MCF 10A (cell line): ENCODE measurements around the gene GTSE1. TPM values are rescaled to one million over a fixed set of nuclear protein-coding genes. Genes with fewer than 3 reads are reported as not detected.
"Not testable (repeated sequence)": the region's sequence is repeated elsewhere in the genome, so short reads cannot be mapped to it uniquely, and the experiment has no call there.

Source experiments
- BruUV-seq: library from RNA; stranded (reverse); fragments of 400-500 nt; replicated peaks from 2 replicates; lab custom pipeline; 2021; lab: Mats Ljungman, UMichigan
- CTCF ChIA-PET: fragments of 300-600 bp; sonication (Branson Sonifier 250); formaldehyde crosslinking; extraction: SDS; loops from one replicate; lab custom pipeline; 2021; ENCODE audit warnings: antibody characterized with exemption, inconsistent platforms; lab: Yijun Ruan, JAX
- POLR2A ChIA-PET: fragments of 300-600, 350-650 bp; sonication (Branson Sonifier 250); formaldehyde crosslinking; extraction: SDS; loops from one replicate; lab custom pipeline; 2020; ENCODE audit warnings: antibody characterized with exemption, inconsistent platforms; lab: Yijun Ruan, JAX
- DNase-seq: peaks from one replicate; pipeline ENCODE4 v3.0.0-alpha.2; 2018; ENCODE audit not compliant: unreplicated experiment
- H3K27ac Mint-ChIP-seq: one replicate; pipeline ENCODE4 v1.8.0; 2022; ENCODE audit warnings: mild to moderate bottlenecking, low read depth, mixed read lengths; ENCODE audit not compliant: unreplicated experiment
- H3K27me3 Mint-ChIP-seq: one replicate; pipeline ENCODE4 v1.8.0; 2022; ENCODE audit warnings: mixed read lengths; ENCODE audit not compliant: insufficient read depth, unreplicated experiment
- H3K36me3 Mint-ChIP-seq: one replicate; pipeline ENCODE4 v1.8.0; 2022; ENCODE audit warnings: mild to moderate bottlenecking, moderate library complexity, mixed read lengths; ENCODE audit not compliant: insufficient read depth, unreplicated experiment
- H3K4me1 Mint-ChIP-seq: one replicate; pipeline ENCODE4 v1.8.0; 2022; ENCODE audit warnings: mixed read lengths; ENCODE audit not compliant: insufficient read depth, unreplicated experiment
- H3K4me3 Mint-ChIP-seq: one replicate; pipeline ENCODE4 v1.8.0; 2022; ENCODE audit warnings: mild to moderate bottlenecking, moderate library complexity, mixed read lengths; ENCODE audit not compliant: unreplicated experiment
- H3K9me3 Mint-ChIP-seq: one replicate; pipeline ENCODE4 v1.8.0; 2022; ENCODE audit warnings: mixed read lengths; ENCODE audit not compliant: unreplicated experiment
- intact Hi-C: fragments of 100-400 bp; cut with micrococcal nuclease; formaldehyde crosslinking; loops from 2 replicates; pipeline ENCODE4 v1.14.1; 2022
- total RNA-seq: library from RNA; stranded (reverse); gene quantifications from 2 replicates; pipeline ENCODE4 v1.2.3, GENCODE V29; 2022
- TF ChIP-seq, protein P1 (sequence below): fragments of 200-600 bp; IDR thresholded peaks from one replicate; pipeline ENCODE4 v1.8.0; 2022; ENCODE audit warnings: antibody characterized with exemption, mild to moderate bottlenecking; ENCODE audit not compliant: unreplicated experiment

The GTSE1 gene
- total RNA-seq, 1 experiment from 2014 or later, result 19.9 TPM

- no peaks in the 10 kb centered on the region for H3K4me1 Mint-ChIP-seq
- intact Hi-C loops, result no loop called here
- no peaks in the 10 kb centered on the region for H3K36me3 Mint-ChIP-seq
- no peak overlapping the region for H3K27ac Mint-ChIP-seq
- BruUV-seq, result no TSS peak
- TF ChIP-seq, protein P1, sequence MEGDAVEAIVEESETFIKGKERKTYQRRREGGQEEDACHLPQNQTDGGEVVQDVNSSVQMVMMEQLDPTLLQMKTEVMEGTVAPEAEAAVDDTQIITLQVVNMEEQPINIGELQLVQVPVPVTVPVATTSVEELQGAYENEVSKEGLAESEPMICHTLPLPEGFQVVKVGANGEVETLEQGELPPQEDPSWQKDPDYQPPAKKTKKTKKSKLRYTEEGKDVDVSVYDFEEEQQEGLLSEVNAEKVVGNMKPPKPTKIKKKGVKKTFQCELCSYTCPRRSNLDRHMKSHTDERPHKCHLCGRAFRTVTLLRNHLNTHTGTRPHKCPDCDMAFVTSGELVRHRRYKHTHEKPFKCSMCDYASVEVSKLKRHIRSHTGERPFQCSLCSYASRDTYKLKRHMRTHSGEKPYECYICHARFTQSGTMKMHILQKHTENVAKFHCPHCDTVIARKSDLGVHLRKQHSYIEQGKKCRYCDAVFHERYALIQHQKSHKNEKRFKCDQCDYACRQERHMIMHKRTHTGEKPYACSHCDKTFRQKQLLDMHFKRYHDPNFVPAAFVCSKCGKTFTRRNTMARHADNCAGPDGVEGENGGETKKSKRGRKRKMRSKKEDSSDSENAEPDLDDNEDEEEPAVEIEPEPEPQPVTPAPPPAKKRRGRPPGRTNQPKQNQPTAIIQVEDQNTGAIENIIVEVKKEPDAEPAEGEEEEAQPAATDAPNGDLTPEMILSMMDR, result no peak
- DNase-seq, result no peak
- CTCF ChIA-PET, result interaction anchor here (0.6 kb wide), 1 partner anchor 9 kb away, joined by 3 read pairs; no protein-coding TSS in a partner anchor
- no peaks in the 10 kb centered on the region for H3K9me3 Mint-ChIP-seq
- peaks cover 51% of the 10 kb centered on the region for H3K27me3 Mint-ChIP-seq
- H3K4me3 Mint-ChIP-seq, result no peak overlapping the region
- POLR2A ChIA-PET, result interaction anchor here (0.6 to 0.9 kb wide), 3 partner anchors 9 to 76 kb away, joined by 3 to 4 read pairs (median 3); partner anchors contain the start of genes CDPF1 and TRMU
These were observed 37.3 kb upstream of the GTSE1 start for GRCh38 chr22:46259374-46259773.

DNA sequence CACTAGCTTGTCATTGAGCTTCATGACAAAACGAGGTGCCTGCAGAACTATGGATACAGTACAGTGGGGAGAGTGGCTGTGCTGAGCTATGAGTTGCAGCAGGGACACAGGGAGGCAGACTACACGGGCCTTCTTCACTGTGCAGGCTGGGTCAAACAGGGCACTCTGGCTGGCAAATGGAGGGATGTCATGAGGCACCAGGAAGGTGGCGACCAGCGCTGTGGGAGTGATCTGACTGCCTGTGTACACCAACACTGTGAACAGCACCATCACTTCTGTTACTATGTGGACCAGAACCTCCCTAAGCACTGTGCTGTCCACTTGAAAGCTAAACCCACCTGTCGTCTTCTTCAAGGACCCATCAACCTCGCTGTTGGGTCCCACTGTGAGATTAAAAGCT, 36.6 kb upstream of the GTSE1 start:
- no peak overlapping the region for H3K27ac Mint-ChIP-seq
- CTCF ChIA-PET, result interaction anchor here (0.6 to 1.4 kb wide), 2 partner anchors 138 to 236 kb away, joined by 3 to 4 read pairs; no protein-coding TSS in a partner anchor
- BruUV-seq, result no TSS peak
- no peaks in the 10 kb centered on the region for H3K36me3 Mint-ChIP-seq
- H3K4me1 Mint-ChIP-seq, result no peaks in the 10 kb centered on the region
- H3K4me3 Mint-ChIP-seq, result no peak overlapping the region
- H3K27me3 Mint-ChIP-seq, result peaks cover 51% of the 10 kb centered on the region
- DNase-seq, result no peak
- POLR2A ChIA-PET, result interaction anchor here (0.8 kb wide), 2 partner anchors 25 to 73 kb away, joined by 3 to 4 read pairs; no protein-coding TSS in a partner anchor
- no peaks in the 10 kb centered on the region for H3K9me3 Mint-ChIP-seq
- intact Hi-C loops, result no loop called here
- TF ChIP-seq, protein P1, result no peak

GRCh38 chr22:46262449-46263215, 34.0 kb upstream of the GTSE1 start:
- CTCF ChIA-PET, result interaction anchor here (1.4 kb wide), 1 partner anchor 11 kb away, joined by 4 read pairs; no protein-coding TSS in a partner anchor
- POLR2A ChIA-PET, result no interaction called here
- H3K27me3 Mint-ChIP-seq, result peaks cover 35% of the 10 kb centered on the region

DNA sequence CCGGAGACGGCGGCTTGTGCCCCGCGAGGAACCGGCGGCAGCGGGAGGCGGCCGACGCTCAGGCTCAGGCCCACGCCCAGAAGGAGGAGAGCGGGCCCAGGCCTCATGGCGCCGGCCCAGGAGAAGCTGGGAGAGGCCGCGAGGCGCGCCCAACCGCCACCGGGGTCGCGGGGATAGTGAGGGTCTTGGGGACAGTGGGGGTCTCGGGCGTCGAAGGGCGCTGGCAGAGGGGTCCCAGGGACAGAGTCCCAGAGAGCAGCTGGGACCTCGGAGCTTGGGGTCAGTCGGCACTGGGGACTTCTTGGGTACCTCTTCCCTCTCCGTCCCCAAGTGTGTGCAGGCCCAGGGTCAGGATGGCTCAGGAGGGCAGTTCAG, 33.5 kb upstream of the GTSE1 start, which contains the start of gene PKDREJ:
Gene PKDREJ (minus strand): TSS at position 128 of the 375 bp plus-strand sequence. CDS start 21 bp downstream, at position 107.
- no peak within 1 kb of the TSS for H3K27ac Mint-ChIP-seq
- no peak within 1 kb of the TSS for H3K4me3 Mint-ChIP-seq
- ChIA-PET CTCF (no interaction called here), POLR2A (no interaction called here)
- H3K9me3 Mint-ChIP-seq, result no peaks in the 10 kb centered on the region
- peaks cover 32% of the 10 kb centered on the region for H3K27me3 Mint-ChIP-seq
- peaks cover 5% of the 10 kb centered on the region for H3K4me1 Mint-ChIP-seq
- no TSS peak for BruUV-seq
- TF ChIP-seq, protein P1, result no peak
- no peaks in the 10 kb centered on the region for H3K36me3 Mint-ChIP-seq
- DNase-seq, result no peak
- intact Hi-C loops, result no loop called here

More at GRCh38 chr22:46262449-46263215, 34.0 kb upstream of the GTSE1 start:
- intact Hi-C loops, result no loop called here
- no peak for DNase-seq
- Mint-ChIP-seq H3K36me3 (no peaks in the 10 kb centered on the region), H3K9me3 (no peaks in the 10 kb centered on the region), H3K4me3 (no peak overlapping the region), H3K27ac (no peak overlapping the region), H3K4me1 (peaks cover 5% of the 10 kb centered on the region)
- TF ChIP-seq, protein P1, result no peak
- BruUV-seq, result no TSS peak

GRCh38 chr22:46264520-46264919, 32.1 kb upstream of the GTSE1 start:
- H3K4me1 Mint-ChIP-seq, DNase-seq, H3K36me3 Mint-ChIP-seq, H3K27ac Mint-ChIP-seq, H3K9me3 Mint-ChIP-seq, intact Hi-C loops, BruUV-seq, H3K4me3 Mint-ChIP-seq: not testable (repeated sequence)
- POLR2A ChIA-PET, result interaction anchor here (0.9 kb wide), 1 partner anchor 14 kb away, joined by 3 read pairs; the partner anchor contains the start of gene CDPF1
- CTCF ChIA-PET, result interaction anchor here (0.9 kb wide), 1 partner anchor 14 kb away, joined by 3 read pairs; no protein-coding TSS in a partner anchor
- peaks cover 25% of the 10 kb centered on the region for H3K27me3 Mint-ChIP-seq

- Mint-ChIP-seq H3K4me1 (peaks cover 14% of the 10 kb centered on the region), H3K27me3 (peaks cover 14% of the 10 kb centered on the region)
- intact Hi-C loops, H3K36me3 Mint-ChIP-seq, H3K27ac Mint-ChIP-seq, H3K4me3 Mint-ChIP-seq, DNase-seq, POLR2A ChIA-PET, H3K9me3 Mint-ChIP-seq, BruUV-seq: not testable (repeated sequence)
- CTCF ChIA-PET, result interaction anchor here (0.9 kb wide), 1 partner anchor 13 kb away, joined by 3 read pairs; no protein-coding TSS in a partner anchor
These were observed 31.0 kb upstream of the GTSE1 start for GRCh38 chr22:46265627-46266026.
